ENCODE data around the gene SOS1.

SOS1 gene

GRCh38 chr2:39109537-39109936 is 11.3 kb downstream of the SOS1 start:
- Histone ChIP-seq H3K79me2 (ENCODE audit: low read length) (peaks cover 95% of the 10 kb centered on the region), H3K9me2 (replicated peaks; ENCODE audit: insufficient read depth, low read length) (no peaks in the 10 kb centered on the region), H3K4me2 (ENCODE audit: low read depth, low read length) (no peak overlapping the region), H3K9me3 (replicated peaks; ENCODE audit: insufficient read depth, low read length) (no peaks in the 10 kb centered on the region), H3K27me3 (replicated peaks; ENCODE audit: insufficient read depth, low read length) (no peaks in the 10 kb centered on the region), H3K4me1 (ENCODE audit: low read length) (peaks cover 9% of the 10 kb centered on the region), H3K9ac (ENCODE audit: low read length) (no peak overlapping the region), H3K27ac (ENCODE audit: low read length) (no peak overlapping the region), H3K36me3 (replicated peaks; ENCODE audit: insufficient read depth, low read length) (no peaks in the 10 kb centered on the region), H3F3A (ENCODE audit: insufficient read depth, low read length) (no peaks in the 10 kb centered on the region; the same call in 1 of the 2 replicates), H3K4me3 (ENCODE audit: low read length) (no peak overlapping the region), H2AFZ (ENCODE audit: low read length) (no peak overlapping the region), H4K20me1 (ENCODE audit: insufficient read depth, low read length) (no peaks in the 10 kb centered on the region)
- DNase-seq, result no peak
- TF ChIP-seq CTCF (IDR thresholded peaks at IDR 0.05; ENCODE audit: low read length), result no peak
- no peak for TF ChIP-seq EZH2 (optimal IDR thresholded peaks at IDR 0.05; ENCODE audit: low read depth, low read length)
- TF ChIP-seq EZH2phosphoT487 (IDR thresholded peaks at IDR 0.05; ENCODE audit: low read length), result no peak

GRCh38 chr2:39108377-39108776 is 12.5 kb downstream of the SOS1 start:
- Histone ChIP-seq H3K4me3 (ENCODE audit: low read length) (no peak overlapping the region), H3K9ac (ENCODE audit: low read length) (no peak overlapping the region), H2AFZ (ENCODE audit: low read length) (no peak overlapping the region), H3K36me3 (replicated peaks; ENCODE audit: insufficient read depth, low read length) (no peaks in the 10 kb centered on the region), H3K9me3 (replicated peaks; ENCODE audit: insufficient read depth, low read length) (no peaks in the 10 kb centered on the region), H3K4me2 (ENCODE audit: low read depth, low read length) (no peak overlapping the region), H3K4me1 (ENCODE audit: low read length) (peaks cover 9% of the 10 kb centered on the region), H3F3A (ENCODE audit: insufficient read depth, low read length) (no peaks in the 10 kb centered on the region; the same call in 1 of the 2 replicates), H4K20me1 (ENCODE audit: insufficient read depth, low read length) (no peaks in the 10 kb centered on the region), H3K27ac (ENCODE audit: low read length) (no peak overlapping the region), H3K79me2 (ENCODE audit: low read length) (peaks cover 95% of the 10 kb centered on the region), H3K9me2 (replicated peaks; ENCODE audit: insufficient read depth, low read length) (no peaks in the 10 kb centered on the region), H3K27me3 (replicated peaks; ENCODE audit: insufficient read depth, low read length) (no peaks in the 10 kb centered on the region)
- TF ChIP-seq CTCF (IDR thresholded peaks at IDR 0.05; ENCODE audit: low read length) (no peak), EZH2 (optimal IDR thresholded peaks at IDR 0.05; ENCODE audit: low read depth, low read length) (no peak), EZH2phosphoT487 (IDR thresholded peaks at IDR 0.05; ENCODE audit: low read length) (no peak)
- no peak for DNase-seq

DNA sequence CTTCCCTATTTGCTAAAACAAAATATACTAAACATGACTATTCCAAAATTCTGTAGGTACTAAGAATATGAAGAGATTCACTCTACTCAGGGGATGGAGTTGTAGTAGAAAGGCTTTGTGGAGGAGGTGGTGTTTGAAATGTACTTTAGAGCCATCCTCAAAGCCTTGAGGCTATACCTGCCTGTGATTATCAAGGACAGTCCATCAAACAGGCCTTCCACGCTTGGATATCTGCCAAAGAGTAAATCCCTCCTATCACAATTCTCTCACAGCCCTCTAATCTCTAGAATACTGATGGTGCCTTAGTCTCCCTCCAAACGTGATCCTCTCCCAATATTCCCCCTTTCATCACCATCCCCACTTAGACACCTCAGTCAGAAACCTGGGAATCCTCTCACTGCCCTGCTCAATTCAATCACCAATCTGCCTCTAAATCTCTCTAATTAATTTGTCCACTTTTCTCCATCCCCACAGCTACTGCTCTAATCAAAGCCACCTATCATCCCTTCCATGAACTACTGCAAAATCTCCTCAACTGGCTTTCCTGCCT is 13.1 kb downstream of the SOS1 start:
- Histone ChIP-seq H3K9ac (ENCODE audit: low read length) (no peak overlapping the region), H3K9me2 (replicated peaks; ENCODE audit: insufficient read depth, low read length) (no peaks in the 10 kb centered on the region), H2AFZ (ENCODE audit: low read length) (no peak overlapping the region), H3K36me3 (replicated peaks; ENCODE audit: insufficient read depth, low read length) (no peaks in the 10 kb centered on the region), H4K20me1 (ENCODE audit: insufficient read depth, low read length) (no peaks in the 10 kb centered on the region), H3K27ac (ENCODE audit: low read length) (no peak overlapping the region), H3F3A (ENCODE audit: insufficient read depth, low read length) (no peaks in the 10 kb centered on the region; the same call in 1 of the 2 replicates), H3K9me3 (replicated peaks; ENCODE audit: insufficient read depth, low read length) (no peaks in the 10 kb centered on the region), H3K27me3 (replicated peaks; ENCODE audit: insufficient read depth, low read length) (no peaks in the 10 kb centered on the region), H3K4me1 (ENCODE audit: low read length) (peaks cover 9% of the 10 kb centered on the region), H3K79me2 (ENCODE audit: low read length) (peaks cover 97% of the 10 kb centered on the region), H3K4me3 (ENCODE audit: low read length) (no peak overlapping the region), H3K4me2 (ENCODE audit: low read depth, low read length) (no peak overlapping the region)
- no peak for TF ChIP-seq CTCF (IDR thresholded peaks at IDR 0.05; ENCODE audit: low read length)
- no peak for TF ChIP-seq EZH2 (optimal IDR thresholded peaks at IDR 0.05; ENCODE audit: low read depth, low read length)
- TF ChIP-seq EZH2phosphoT487 (IDR thresholded peaks at IDR 0.05; ENCODE audit: low read length), result no peak
- DNase-seq, result no peak

Data from MM.1S (cell line).